CD8-positive, alpha-beta memory T cell (primary cell): ENCODE results near the gene SLC39A11. TPM values are rescaled to one million over a fixed set of nuclear protein-coding genes. Genes with fewer than 3 reads are reported as not detected.
A peak's percentile ranks its signal among the peaks of the same experiment; 100 is the strongest.
"Not testable (repeated sequence)": the region's sequence is repeated elsewhere in the genome, so short reads cannot be mapped to it uniquely, and the experiment has no call there.

Experiments used
- CTCF ChIA-PET: fragments of 350-600 bp; sonication (Branson Sonifier 250); formaldehyde crosslinking; loops from one replicate; lab custom pipeline; 2021; ENCODE audit warnings: antibody characterized with exemption; lab: Charles Lee
- POLR2A ChIA-PET: fragments of 350-600 bp; sonication (Branson Sonifier 250); formaldehyde crosslinking; loops from one replicate; lab custom pipeline; 2021; ENCODE audit warnings: antibody characterized with exemption; lab: Charles Lee
- DNase-seq, 5 donors: peaks; one replicate each; pipeline versions ENCODE4 v3.0.0 to v3.0.0-alpha.2; 2020 to 2022; ENCODE audit warnings: mixed read lengths in 1 of 5
- H3K27ac ChIP-seq: one replicate; pipeline ENCODE4 v1.7.0; 2013; ENCODE audit warnings: low read depth, mild to moderate bottlenecking, low read length, moderate library complexity
- H3K27me3 ChIP-seq: 2 replicates; pipeline ENCODE4 v1.7.0; 2013; ENCODE audit warnings: low read length, mild to moderate bottlenecking; ENCODE audit not compliant: insufficient read depth, poor library complexity, severe bottlenecking
- H3K36me3 ChIP-seq: 2 replicates; pipeline ENCODE4 v1.7.0; 2013; ENCODE audit warnings: mild to moderate bottlenecking, low read length, moderate library complexity; ENCODE audit not compliant: insufficient read depth
- H3K4me1 ChIP-seq: 2 replicates; pipeline ENCODE4 v1.7.0; 2013; ENCODE audit warnings: mild to moderate bottlenecking, low read length, moderate library complexity; ENCODE audit not compliant: insufficient read depth
- H3K4me3 ChIP-seq: 2 replicates; pipeline ENCODE4 v1.7.0; 2013; ENCODE audit warnings: mild to moderate bottlenecking, low read length
- H3K9me3 ChIP-seq: 2 replicates; pipeline ENCODE4 v1.7.0; 2013; ENCODE audit warnings: mild to moderate bottlenecking, low read length
- H3K27ac Mint-ChIP-seq, 8 donors: one replicate each; pipeline ENCODE4 v1.8.0; 2020 to 2021; ENCODE audit warnings: mixed read lengths in 8 of 8, mild to moderate bottlenecking in 6 of 8, inconsistent platforms in 3 of 8, moderate library complexity in 3 of 8
- H3K27me3 Mint-ChIP-seq, 2 donors: one replicate each; pipeline ENCODE4 v1.8.0; 2020 to 2021; ENCODE audit warnings: mixed read lengths in 2 of 2, mild to moderate bottlenecking in 1 of 2, moderate library complexity in 1 of 2
- H3K36me3 Mint-ChIP-seq, 3 donors: one replicate each; pipeline ENCODE4 v1.8.0; 2020 to 2021; ENCODE audit warnings: mixed read lengths in 3 of 3, inconsistent platforms in 1 of 3, mild to moderate bottlenecking in 1 of 3
- H3K4me1 Mint-ChIP-seq, 3 donors: one replicate each; pipeline ENCODE4 v1.8.0; 2020 to 2021; ENCODE audit warnings: mixed read lengths in 3 of 3, inconsistent platforms in 1 of 3, mild to moderate bottlenecking in 1 of 3
- H3K4me3 Mint-ChIP-seq, 7 donors: one replicate each; pipeline ENCODE4 v1.8.0; 2020 to 2021; ENCODE audit warnings: mixed read lengths in 7 of 7, mild to moderate bottlenecking in 6 of 7, moderate library complexity in 4 of 7, inconsistent platforms in 2 of 7
- H3K9me3 Mint-ChIP-seq, 5 donors: one replicate each; pipeline ENCODE4 v1.8.0; 2020 to 2022; ENCODE audit warnings: mixed read lengths in 5 of 5, mild to moderate bottlenecking in 3 of 5, moderate library complexity in 2 of 5, inconsistent platforms in 1 of 5
- polyA plus RNA-seq: library from polyadenylated mRNA; unstranded; fragments of 300-500 nt; fragmentation: Illumina TruSeq; gene quantifications from one replicate; pipeline ENCODE4 v1.2.3, GENCODE V29; 2021
- total RNA-seq, 2 experiments: library from RNA; stranded (reverse); gene quantifications; one replicate each; pipeline ENCODE4 v1.2.3, GENCODE V29; 2021

The SLC39A11 gene
- total and polyA plus RNA-seq, 3 experiments from 2014 or later, result 13.1 to 18.5 (median 17.2) TPM

DNA sequence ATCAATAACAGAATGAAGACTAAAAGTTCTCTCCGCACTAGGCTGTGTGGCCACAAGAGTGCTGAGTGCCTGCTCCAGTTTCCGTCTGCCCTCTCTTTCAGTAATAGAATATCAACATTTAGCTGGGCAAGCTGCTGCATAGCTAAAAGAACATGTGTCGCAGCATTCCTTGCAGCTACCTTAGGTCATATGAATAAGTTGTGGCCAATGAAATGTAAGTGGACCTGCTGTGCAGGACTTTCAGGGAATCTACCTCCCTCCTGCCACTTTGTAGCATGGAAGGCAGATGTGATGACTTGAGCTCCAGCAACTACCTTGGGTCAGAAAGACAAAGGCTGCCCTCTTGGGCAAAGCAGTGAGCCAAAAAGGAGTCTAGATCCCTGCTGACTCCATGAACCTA lies 25.4 kb downstream of the SLC39A11 start:
- Histone ChIP-seq H3K4me3 (no peak overlapping the region), H3K27me3 (no peaks in the 10 kb centered on the region), H3K27ac (no peak overlapping the region), H3K9me3 (no peaks in the 10 kb centered on the region), H3K36me3 (no peaks in the 10 kb centered on the region), H3K4me1 (no peaks in the 10 kb centered on the region)
- CTCF ChIA-PET, result no interaction called here
- peak overlapping the region in 1 of 8 donors; percentile 33 for H3K27ac Mint-ChIP-seq
- POLR2A ChIA-PET, result no interaction called here
- DNase-seq, result no peak
- H3K4me1 Mint-ChIP-seq, result peaks cover 9 to 36% (median 14%) of the 10 kb centered on the region in 3 donors
- H3K36me3 Mint-ChIP-seq, result peaks cover 20 to 29% (median 24%) of the 10 kb centered on the region in 3 donors
- H3K4me3 Mint-ChIP-seq, result no peak overlapping the region
- no peaks in the 10 kb centered on the region for H3K27me3 Mint-ChIP-seq
- no peaks in the 10 kb centered on the region for H3K9me3 Mint-ChIP-seq

DNA sequence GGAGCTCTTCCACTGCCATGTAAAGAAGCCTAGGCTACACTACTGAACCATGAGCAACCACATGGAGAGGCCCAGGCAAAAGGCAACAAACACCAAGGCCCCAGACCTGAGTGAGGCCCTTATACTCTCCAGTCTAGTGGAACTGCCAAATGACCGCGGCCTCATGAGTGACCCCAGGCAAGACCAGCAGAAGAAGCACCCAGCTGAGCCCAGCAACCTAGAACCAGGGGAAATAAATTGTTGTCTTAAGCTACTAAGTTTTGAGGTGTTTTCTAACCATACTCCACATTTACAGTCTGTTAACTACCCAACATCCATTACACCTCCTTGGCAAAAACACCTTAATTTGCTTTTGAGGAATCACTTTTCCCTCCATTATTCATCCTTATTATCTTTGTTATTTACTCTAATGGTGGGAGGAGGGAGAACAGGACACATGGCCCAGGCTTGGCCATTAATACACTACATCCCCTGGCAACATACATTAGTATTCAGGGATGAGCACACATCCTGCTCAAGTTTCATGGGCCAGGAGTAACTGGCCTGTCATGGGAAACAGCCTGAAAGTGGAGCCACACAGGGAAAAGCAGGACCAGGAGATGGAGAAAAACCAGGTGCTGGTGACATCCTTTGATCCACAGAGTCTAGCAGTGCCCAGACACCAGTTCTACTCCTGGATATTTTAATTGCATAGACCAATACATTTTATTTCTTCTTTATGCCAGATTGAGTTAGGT lies 26.2 kb downstream of the SLC39A11 start:
- no peaks in the 10 kb centered on the region for H3K9me3 Mint-ChIP-seq
- Histone ChIP-seq H3K4me3 (no peak overlapping the region), H3K9me3 (no peaks in the 10 kb centered on the region), H3K27ac (no peak overlapping the region), H3K36me3 (no peaks in the 10 kb centered on the region), H3K4me1 (no peaks in the 10 kb centered on the region), H3K27me3 (no peaks in the 10 kb centered on the region)
- ChIA-PET CTCF (interaction anchor here (0.6 kb wide), 1 partner anchor 294 kb away, joined by 5 read pairs; no protein-coding TSS in a partner anchor), POLR2A (no interaction called here)
- DNase-seq, result no peak
- peaks cover 16 to 24% (median 17%) of the 10 kb centered on the region in 3 donors for H3K36me3 Mint-ChIP-seq
- H3K27ac Mint-ChIP-seq, result no peak overlapping the region
- peaks cover 9 to 36% (median 14%) of the 10 kb centered on the region in 3 donors for H3K4me1 Mint-ChIP-seq
- H3K27me3 Mint-ChIP-seq, result no peaks in the 10 kb centered on the region
- no peak overlapping the region for H3K4me3 Mint-ChIP-seq

DNA sequence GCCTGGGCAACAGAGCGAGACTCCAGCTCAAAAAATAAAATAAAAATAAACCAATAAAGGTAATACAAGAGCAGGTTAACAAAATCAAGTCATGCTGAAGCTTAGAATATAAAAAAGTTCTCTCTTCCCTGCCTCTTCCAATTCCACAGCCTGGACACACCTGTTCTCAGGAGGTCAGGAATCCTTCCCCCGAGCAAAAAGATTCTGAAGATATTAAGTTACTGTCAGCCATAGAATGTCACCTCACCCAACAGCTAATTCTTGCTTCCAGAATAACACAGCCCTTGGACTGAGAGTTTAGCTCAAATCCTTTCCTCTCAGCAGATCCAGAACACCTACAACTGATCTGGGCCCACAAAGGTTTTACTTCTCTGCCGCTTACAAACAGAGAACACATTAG lies 27.1 kb downstream of the SLC39A11 start:
- Histone ChIP-seq H3K27me3 (no peaks in the 10 kb centered on the region), H3K9me3 (no peaks in the 10 kb centered on the region), H3K4me3 (no peak overlapping the region), H3K36me3 (no peaks in the 10 kb centered on the region), H3K4me1 (no peaks in the 10 kb centered on the region), H3K27ac (no peak overlapping the region)
- DNase-seq, result no peak
- Mint-ChIP-seq H3K4me1 (peaks cover 6 to 32% (median 14%) of the 10 kb centered on the region in 3 donors), H3K36me3 (peaks cover 12 to 18% (median 12%) of the 10 kb centered on the region in 3 donors), H3K4me3 (no peak overlapping the region), H3K27ac (no peak overlapping the region), H3K9me3 (no peaks in the 10 kb centered on the region), H3K27me3 (no peaks in the 10 kb centered on the region)
- CTCF ChIA-PET, result no interaction called here
- POLR2A ChIA-PET, result no interaction called here

DNA sequence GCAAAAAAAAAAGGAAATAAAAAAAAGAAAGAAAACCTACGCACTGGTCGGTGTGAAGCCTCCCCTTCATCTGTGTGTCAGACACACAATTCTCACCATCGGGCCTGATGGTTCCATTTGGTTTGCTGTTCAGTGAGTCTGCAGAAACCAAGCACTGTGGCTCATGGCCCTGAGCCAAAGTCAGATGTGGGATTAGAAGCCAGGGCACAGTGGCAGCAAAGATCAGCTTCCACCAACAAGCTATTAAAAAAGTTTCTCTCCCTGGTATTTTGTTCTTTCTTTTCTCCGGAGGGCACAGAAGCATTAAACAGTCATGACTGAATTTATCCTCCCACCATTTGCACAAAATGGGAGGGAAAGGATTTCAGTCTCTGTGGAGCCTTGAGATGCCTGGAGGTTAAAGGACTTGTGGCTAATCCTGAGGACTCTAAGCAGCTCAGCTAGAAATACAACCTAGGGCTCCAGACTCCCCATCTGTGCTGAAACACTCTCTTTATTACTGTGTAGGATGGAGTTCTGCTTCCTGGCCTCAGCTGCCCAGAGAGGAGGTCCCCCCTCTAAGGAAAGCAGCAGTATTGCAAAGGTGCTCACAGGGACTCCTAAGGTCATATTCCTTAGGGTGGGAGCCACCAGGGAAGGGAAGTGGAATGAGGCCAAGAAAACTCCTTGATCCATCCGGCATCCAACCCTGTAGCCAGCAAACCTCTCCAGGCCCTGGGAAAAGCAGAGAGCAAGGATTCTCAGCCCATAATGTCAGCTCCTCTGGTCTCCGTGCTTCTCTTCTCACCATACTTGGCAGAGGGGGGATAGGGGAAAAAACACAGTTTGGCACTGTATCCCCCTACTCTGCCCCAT lies 28.2 kb downstream of the SLC39A11 start:
- Mint-ChIP-seq H3K4me1 (peaks cover 6 to 25% (median 10%) of the 10 kb centered on the region in 3 donors), H3K36me3 (peaks cover 11 to 18% (median 11%) of the 10 kb centered on the region in 3 donors), H3K9me3 (no peaks in the 10 kb centered on the region), H3K27ac (peak overlapping the region in 1 of 8 donors; percentile 55), H3K4me3 (no peak overlapping the region), H3K27me3 (no peaks in the 10 kb centered on the region)
- no peak overlapping the region for H3K27ac ChIP-seq
- no peak overlapping the region for H3K4me3 ChIP-seq
- CTCF ChIA-PET, result no interaction called here
- no peaks in the 10 kb centered on the region for H3K27me3 ChIP-seq
- no peaks in the 10 kb centered on the region for H3K9me3 ChIP-seq
- POLR2A ChIA-PET, result no interaction called here
- H3K36me3 ChIP-seq, result no peaks in the 10 kb centered on the region
- H3K4me1 ChIP-seq, result no peaks in the 10 kb centered on the region
- DNase-seq, result no peak

DNA sequence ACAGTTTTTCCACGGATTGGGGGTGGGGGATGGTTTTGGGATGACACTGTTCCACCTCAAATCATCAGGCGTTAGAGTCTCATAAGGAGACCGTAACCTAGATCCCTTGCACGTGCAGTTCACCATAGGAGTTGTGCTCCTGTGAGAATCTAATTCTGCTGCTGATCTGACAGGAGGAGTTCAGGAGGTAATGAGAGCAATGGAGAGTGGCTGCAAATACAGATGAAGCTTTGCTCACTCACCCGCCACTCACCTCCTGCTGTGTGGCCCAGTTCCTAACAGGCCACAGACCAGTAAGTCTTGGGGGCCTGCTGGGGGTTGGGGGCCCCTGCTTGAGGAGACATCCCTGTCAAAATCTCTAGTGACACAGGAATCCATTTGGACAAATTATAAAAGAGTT lies 29.8 kb downstream of the SLC39A11 start:
- Histone ChIP-seq H3K27me3 (no peaks in the 10 kb centered on the region), H3K4me3 (no peak overlapping the region), H3K4me1 (no peaks in the 10 kb centered on the region), H3K36me3 (no peaks in the 10 kb centered on the region), H3K27ac (no peak overlapping the region), H3K9me3 (no peaks in the 10 kb centered on the region)
- peaks cover 0 to 10% (median 2%) of the 10 kb centered on the region in 3 donors for H3K4me1 Mint-ChIP-seq
- H3K4me3 Mint-ChIP-seq, result no peak overlapping the region
- ChIA-PET POLR2A (no interaction called here), CTCF (no interaction called here)
- DNase-seq, result no peak
- H3K27ac Mint-ChIP-seq, result peak overlapping the region in 1 of 8 donors; percentile 12
- no peaks in the 10 kb centered on the region for H3K9me3 Mint-ChIP-seq
- no peaks in the 10 kb centered on the region for H3K27me3 Mint-ChIP-seq
- H3K36me3 Mint-ChIP-seq, result peaks cover 3 to 7% (median 5%) of the 10 kb centered on the region in 3 donors

DNA sequence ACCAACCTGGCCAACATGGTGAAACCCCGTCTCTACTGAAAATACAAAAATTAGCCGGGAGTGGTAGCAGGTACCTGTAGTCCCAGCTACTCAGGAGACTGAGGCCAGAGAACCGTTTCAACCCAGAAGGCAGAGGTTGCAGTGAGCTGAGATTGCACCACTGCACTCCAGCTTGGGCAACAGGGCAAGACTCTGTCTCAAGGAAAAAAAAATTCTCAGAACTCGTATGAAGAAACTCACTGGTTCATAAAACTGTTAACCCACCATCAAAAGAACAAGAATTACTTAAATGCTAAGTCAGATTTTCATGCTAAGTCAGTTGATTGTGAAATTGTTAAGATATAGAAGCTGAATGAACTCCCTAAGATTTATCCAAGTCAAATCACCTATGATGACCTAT lies 31.3 kb downstream of the SLC39A11 start:
- no peaks in the 10 kb centered on the region for H3K4me1 ChIP-seq
- Mint-ChIP-seq H3K36me3 (peaks cover 0 to 3% (median 3%) of the 10 kb centered on the region in 3 donors), H3K27ac (no peak overlapping the region), H3K4me1 (peaks cover 0 to 10% (median 2%) of the 10 kb centered on the region in 3 donors), H3K4me3 (no peak overlapping the region), H3K9me3 (no peaks in the 10 kb centered on the region), H3K27me3 (no peaks in the 10 kb centered on the region)
- ChIA-PET POLR2A (no interaction called here), CTCF (no interaction called here)
- no peaks in the 10 kb centered on the region for H3K9me3 ChIP-seq
- no peaks in the 10 kb centered on the region for H3K36me3 ChIP-seq
- no peak overlapping the region for H3K27ac ChIP-seq
- H3K27me3 ChIP-seq, result no peaks in the 10 kb centered on the region
- H3K4me3 ChIP-seq, result no peak overlapping the region
- DNase-seq, result no peak

DNA sequence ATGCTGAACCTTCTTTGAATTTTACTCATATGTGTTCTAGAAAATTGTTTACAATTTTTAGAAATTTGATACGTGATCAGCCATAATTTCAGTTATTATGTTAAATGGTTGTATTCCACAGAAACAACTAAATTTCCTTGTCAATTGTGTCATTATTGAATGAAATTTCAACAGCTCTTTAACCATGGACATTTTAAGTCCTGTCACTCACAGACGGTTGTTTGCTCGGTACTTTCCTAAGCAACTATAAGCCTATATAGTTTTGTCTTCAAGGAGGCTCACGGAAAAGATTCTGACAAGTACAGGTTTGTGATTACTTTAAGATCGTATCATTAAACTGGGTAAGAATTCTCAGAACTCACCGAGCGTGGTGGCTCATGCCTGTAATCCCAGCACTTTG lies 31.8 kb downstream of the SLC39A11 start:
- DNase-seq, result no peak
- ChIA-PET POLR2A (no interaction called here), CTCF (no interaction called here)
- no peak overlapping the region for H3K27ac Mint-ChIP-seq
- no peak overlapping the region for H3K4me3 ChIP-seq
- no peak overlapping the region for H3K4me3 Mint-ChIP-seq
- H3K36me3 ChIP-seq, result no peaks in the 10 kb centered on the region
- H3K9me3 ChIP-seq, result no peaks in the 10 kb centered on the region
- peaks cover 0 to 10% (median 0%) of the 10 kb centered on the region in 3 donors for H3K4me1 Mint-ChIP-seq
- H3K36me3 Mint-ChIP-seq, result peaks cover 0 to 3% (median 3%) of the 10 kb centered on the region in 3 donors
- no peaks in the 10 kb centered on the region for H3K4me1 ChIP-seq
- no peaks in the 10 kb centered on the region for H3K27me3 Mint-ChIP-seq
- no peak overlapping the region for H3K27ac ChIP-seq
- no peaks in the 10 kb centered on the region for H3K9me3 Mint-ChIP-seq
- no peaks in the 10 kb centered on the region for H3K27me3 ChIP-seq

DNA sequence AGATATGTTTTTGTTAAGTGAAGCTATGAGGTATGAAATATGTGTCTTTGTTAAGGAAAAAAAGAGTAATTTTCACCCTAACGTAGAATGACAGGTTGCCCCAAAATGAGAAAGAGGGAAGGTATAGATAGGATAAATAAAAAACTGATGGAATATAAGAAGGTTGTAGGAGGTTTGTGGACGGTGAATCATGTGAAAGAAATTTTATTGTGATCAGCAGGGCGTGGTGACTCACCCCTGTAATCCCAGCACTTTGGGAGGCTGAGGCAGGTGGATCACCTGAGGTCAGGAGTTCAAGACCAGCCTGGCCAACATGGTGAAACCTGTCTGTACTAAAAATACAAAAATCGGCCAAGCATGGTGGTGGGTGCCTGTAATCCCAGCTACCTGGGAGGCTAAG lies 32.8 kb downstream of the SLC39A11 start:
- H3K27me3 ChIP-seq, H3K9me3 Mint-ChIP-seq, H3K4me1 ChIP-seq, H3K9me3 ChIP-seq, H3K36me3 Mint-ChIP-seq, DNase-seq, H3K27ac Mint-ChIP-seq, CTCF ChIA-PET, H3K27ac ChIP-seq, H3K36me3 ChIP-seq, H3K27me3 Mint-ChIP-seq, H3K4me3 Mint-ChIP-seq, H3K4me1 Mint-ChIP-seq, POLR2A ChIA-PET, H3K4me3 ChIP-seq: not testable (repeated sequence)
